Stromal cell of bone marrow (primary cell): ENCODE data around the gene CAV1.
"Not testable (repeated sequence)": the region's sequence is repeated elsewhere in the genome, so short reads cannot be mapped to it uniquely, and the experiment has no call there.

Experiments used
- DNase-seq: peaks from one replicate; pipeline ENCODE4 v3.0.0-alpha.2; 2012; ENCODE audit warnings: low read depth

The CAV1 gene

GRCh38 chr7:116582806-116583444, 58.1 kb downstream of the CAV1 start:
- peak; percentile 83 for DNase-seq

GRCh38 chr7:116583653-116584052, 58.8 kb downstream of the CAV1 start:
- no peak for DNase-seq

- DNase-seq: no peak
Observed at GRCh38 chr7:116584721-116585120, 59.9 kb downstream of the CAV1 start.

- DNase-seq: no peak
Observed at GRCh38 chr7:116585392-116585791, 60.6 kb downstream of the CAV1 start.

GRCh38 chr7:116585967-116586366, 61.1 kb downstream of the CAV1 start:
- no peak for DNase-seq

GRCh38 chr7:116587200-116587599, 62.4 kb downstream of the CAV1 start:
- DNase-seq: not testable (repeated sequence)

- DNase-seq: peak; percentile 84
Observed at GRCh38 chr7:116588225-116588624, 63.4 kb downstream of the CAV1 start.

- DNase-seq: peak; percentile 45
Observed at GRCh38 chr7:116588641-116589594, 64.1 kb downstream of the CAV1 start.

- no peak for DNase-seq
Observed at GRCh38 chr7:116591202-116592040, 66.6 kb downstream of the CAV1 start.

GRCh38 chr7:116592041-116592355, 67.2 kb downstream of the CAV1 start:
- no peak for DNase-seq

- no peak for DNase-seq
Observed at GRCh38 chr7:116592445-116592844, 67.6 kb downstream of the CAV1 start.

GRCh38 chr7:116593359-116594075, 68.7 kb downstream of the CAV1 start:
- DNase-seq: no peak

- DNase-seq: no peak
Observed at GRCh38 chr7:116595063-116595462, 70.2 kb downstream of the CAV1 start.

- no peak for DNase-seq
Observed at GRCh38 chr7:116597384-116597783, 72.5 kb downstream of the CAV1 start.

GRCh38 chr7:116598278-116598677, 73.4 kb downstream of the CAV1 start:
- DNase-seq: no peak

- no peak for DNase-seq
Observed at GRCh38 chr7:116598861-116599260, 74.0 kb downstream of the CAV1 start.

- DNase-seq: no peak
Observed at GRCh38 chr7:116601426-116601825, 76.6 kb downstream of the CAV1 start.

- DNase-seq: no peak
Observed at GRCh38 chr7:116607299-116607698, 82.5 kb downstream of the CAV1 start.

GRCh38 chr7:116610210-116610609, 85.4 kb downstream of the CAV1 start:
- peak; percentile 76 for DNase-seq

GRCh38 chr7:116610721-116611120, 85.9 kb downstream of the CAV1 start:
- DNase-seq: no peak
